Kidney (tissue), 14 donors: Measurements from ENCODE around the gene C5orf47. TPM values are rescaled to one million over a fixed set of nuclear protein-coding genes. Genes with fewer than 3 reads are reported as not detected.

Experiments
- DNase-seq, 5 donors: peaks; one replicate each; pipeline ENCODE4 v3.0.0-alpha.2; 2013 to 2020
- FAIRE-seq: peaks from 2 replicates; lab custom pipeline; 2012; peaks lifted over from hg19 to GRCh38; lab: Jason Lieb, UNC
- H3K27ac ChIP-seq, 2 donors: one replicate each; pipeline ENCODE4 v1.7.0; 2013; ENCODE audit warnings: low read depth in 2 of 2, low read length in 2 of 2, inconsistent platforms in 1 of 2
- H3K27me3 ChIP-seq: one replicate; pipeline ENCODE4 v1.7.1; 2013; ENCODE audit warnings: low read length, inconsistent platforms; ENCODE audit not compliant: control insufficient read depth, insufficient read depth
- H3K36me3 ChIP-seq, 3 donors: one replicate each; pipeline versions ENCODE4 v1.7.0 to v1.7.1; 2013; ENCODE audit warnings: low read length in 3 of 3, control low read depth in 1 of 3, inconsistent platforms in 1 of 3; ENCODE audit not compliant: insufficient read depth in 3 of 3, control insufficient read depth in 2 of 3
- H3K4me1 ChIP-seq, 3 donors: one replicate each; pipeline versions ENCODE4 v1.7.0 to v1.7.1; 2013; ENCODE audit warnings: low read length in 3 of 3, inconsistent platforms in 1 of 3, low read depth in 1 of 3; ENCODE audit not compliant: control insufficient read depth in 2 of 3, insufficient read depth in 2 of 3
- H3K4me3 ChIP-seq, 3 donors: one replicate each; pipeline versions ENCODE4 v1.7.0 to v1.8.1; 2013; ENCODE audit warnings: low read length in 3 of 3, control low read depth in 1 of 3, inconsistent platforms in 1 of 3
- H3K9ac ChIP-seq, 3 donors: one replicate each; pipeline versions ENCODE4 v1.7.0 to v1.7.1; 2013; ENCODE audit warnings: low read length in 3 of 3, control low read depth in 1 of 3, inconsistent platforms in 1 of 3
- H3K9me3 ChIP-seq, 3 donors: one replicate each; pipeline versions ENCODE4 v1.7.0 to v1.7.1; 2013; ENCODE audit warnings: low read length in 3 of 3, control low read depth in 1 of 3, inconsistent platforms in 1 of 3; ENCODE audit not compliant: control insufficient read depth in 2 of 3, insufficient read depth in 1 of 3
- CTCF ChIP-seq: IDR thresholded peaks from 3 replicates; pipeline ENCODE4 v1.5.1; 2012; ENCODE audit warnings: mild to moderate bottlenecking, moderate library complexity, borderline replicate concordance; ENCODE audit not compliant: insufficient read depth; ENCODE audit errors: extremely low read depth
- intact Hi-C: fragments of 100-400 bp; cut with DNase I; formaldehyde crosslinking; loops from one replicate; pipeline ENCODE4 v1.11.1; 2022
- polyA plus RNA-seq: library from polyadenylated mRNA; stranded (reverse); fragments of 350-450 nt; fragmentation: Illumina TruSeq; extraction: RNeasy Lipid Tissue Mini Kit (QIAGEN cat#74804); gene quantifications from one replicate; pipeline ENCODE4 v1.2.3, GENCODE V29; 2014; ENCODE audit warnings: low read depth, low replicate concordance; ENCODE audit not compliant: insufficient read depth
- total RNA-seq: library from RNA; stranded (reverse); fragmentation: NEBNext Ultra II Directional; extraction: Animal tissue kit (Norgen Biotek cat#: 25700); gene quantifications from one replicate; pipeline ENCODE4 v1.2.1, GENCODE V29; 2021
- donor health status: control.
- donor health status: control.
- donor health status: control.
- donor health status: control.
- donor health status: control.
- donor health status: DM: yes; HTN: yes; CAD: no.
- donor health status: Normal renal cell carcinoma (clear cell type).

Gene C5orf47
- total and polyA plus RNA-seq, 2 donors from 2014 or later: not detected

GRCh38 chr5:173964506-173964905, 24.5 kb upstream of the C5orf47 start:
- Histone ChIP-seq H3K27me3 (no peaks in the 10 kb centered on the region), H3K4me1 (no peaks in the 10 kb centered on the region), H3K4me3 (no peak overlapping the region), H3K36me3 (peaks cover 0 to 12% (median 3%) of the 10 kb centered on the region in 3 donors), H3K9me3 (no peaks in the 10 kb centered on the region), H3K27ac (no peak overlapping the region), H3K9ac (no peak overlapping the region)
- TF ChIP-seq CTCF: no peak
- FAIRE-seq: no peak
- no peak for DNase-seq
- intact Hi-C loops: no loop called here

- intact Hi-C loops: loop anchor here (5.0 kb wide), 1 partner anchor 345 kb away; no protein-coding TSS in a partner anchor
- H3K4me3 ChIP-seq: no peak overlapping the region
- H3K9ac ChIP-seq: no peak overlapping the region
- H3K4me1 ChIP-seq: peaks cover 0 to 3% (median 0%) of the 10 kb centered on the region in 3 donors
- FAIRE-seq (no peak), DNase-seq (no peak)
- H3K9me3 ChIP-seq: no peaks in the 10 kb centered on the region
- peaks cover 0 to 3% (median 0%) of the 10 kb centered on the region in 3 donors for H3K36me3 ChIP-seq
- no peak for TF ChIP-seq CTCF
- H3K27ac ChIP-seq: no peak overlapping the region
- no peaks in the 10 kb centered on the region for H3K27me3 ChIP-seq
Measured at GRCh38 chr5:173967241-173967640, 21.7 kb upstream of the C5orf47 start.

- DNase-seq (peak in 1 of 5 donors; percentile 33), FAIRE-seq (no peak)
- Histone ChIP-seq H3K9ac (no peak overlapping the region), H3K9me3 (no peaks in the 10 kb centered on the region), H3K4me3 (no peak overlapping the region), H3K27ac (no peak overlapping the region), H3K36me3 (no peaks in the 10 kb centered on the region), H3K4me1 (peaks cover 0 to 8% (median 0%) of the 10 kb centered on the region in 3 donors), H3K27me3 (no peaks in the 10 kb centered on the region)
- no peak for TF ChIP-seq CTCF
- intact Hi-C loops: loop anchor here (5.0 kb wide), 1 partner anchor 346 kb away; no protein-coding TSS in a partner anchor
Measured at GRCh38 chr5:173968154-173968797, 20.7 kb upstream of the C5orf47 start.
